SU-DHL-6 (cell line): Measurements from ENCODE around the gene SHKBP1.
"Not testable (repeated sequence)": the region's sequence is repeated elsewhere in the genome, so short reads cannot be mapped to it uniquely, and the experiment has no call there.

Experiments used
- EZH2phosphoT487 ChIP-seq: fragments of 200-600 bp; sonication (generic), shearing (Covaris generic); conservative IDR thresholded peaks from 2 replicates; pipeline ENCODE4 v1.6.1; 2018; ENCODE audit warnings: mild to moderate bottlenecking, antibody characterized with exemption, low read length, moderate library complexity, mixed read lengths
- TF ChIP-seq, protein P1 (sequence below): fragments of 200-600 bp; sonication (generic); IDR thresholded peaks from one replicate; pipeline ENCODE4 v1.5.1; 2017; ENCODE audit warnings: antibody characterized with exemption, mild to moderate bottlenecking, low read length, moderate library complexity; ENCODE audit not compliant: insufficient read depth, poor library complexity, severe bottlenecking

DNA sequence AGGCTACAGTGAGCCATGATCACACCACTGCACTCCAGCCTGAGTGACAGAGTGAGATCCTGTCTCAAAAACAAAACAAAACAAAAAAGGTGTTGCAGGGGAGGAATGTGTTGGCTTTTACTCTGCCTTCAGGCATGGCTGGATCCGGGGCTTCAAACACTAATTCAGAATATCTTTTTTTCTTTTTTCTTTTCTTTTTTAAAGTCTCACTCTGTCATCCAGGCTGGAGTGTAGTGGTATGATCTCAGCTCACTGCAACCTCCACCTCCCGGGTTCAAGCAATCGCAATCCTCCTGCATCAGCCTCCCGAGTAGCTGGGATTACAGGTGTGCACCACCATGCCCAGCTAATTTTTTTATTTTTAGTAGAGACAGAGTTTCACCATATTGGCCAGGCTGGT lies 15.1 kb downstream of the SHKBP1 start:
- TF ChIP-seq, protein P1, sequence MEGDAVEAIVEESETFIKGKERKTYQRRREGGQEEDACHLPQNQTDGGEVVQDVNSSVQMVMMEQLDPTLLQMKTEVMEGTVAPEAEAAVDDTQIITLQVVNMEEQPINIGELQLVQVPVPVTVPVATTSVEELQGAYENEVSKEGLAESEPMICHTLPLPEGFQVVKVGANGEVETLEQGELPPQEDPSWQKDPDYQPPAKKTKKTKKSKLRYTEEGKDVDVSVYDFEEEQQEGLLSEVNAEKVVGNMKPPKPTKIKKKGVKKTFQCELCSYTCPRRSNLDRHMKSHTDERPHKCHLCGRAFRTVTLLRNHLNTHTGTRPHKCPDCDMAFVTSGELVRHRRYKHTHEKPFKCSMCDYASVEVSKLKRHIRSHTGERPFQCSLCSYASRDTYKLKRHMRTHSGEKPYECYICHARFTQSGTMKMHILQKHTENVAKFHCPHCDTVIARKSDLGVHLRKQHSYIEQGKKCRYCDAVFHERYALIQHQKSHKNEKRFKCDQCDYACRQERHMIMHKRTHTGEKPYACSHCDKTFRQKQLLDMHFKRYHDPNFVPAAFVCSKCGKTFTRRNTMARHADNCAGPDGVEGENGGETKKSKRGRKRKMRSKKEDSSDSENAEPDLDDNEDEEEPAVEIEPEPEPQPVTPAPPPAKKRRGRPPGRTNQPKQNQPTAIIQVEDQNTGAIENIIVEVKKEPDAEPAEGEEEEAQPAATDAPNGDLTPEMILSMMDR, result not testable (repeated sequence)
- not testable (repeated sequence) for TF ChIP-seq EZH2phosphoT487
